Fibroblast of skin of back (primary cell): ENCODE measurements around the gene INAFM2.

Experiments used
- DNase-seq: peaks from one replicate; pipeline ENCODE4 v3.0.0-alpha.2; 2013

Gene INAFM2

DNA sequence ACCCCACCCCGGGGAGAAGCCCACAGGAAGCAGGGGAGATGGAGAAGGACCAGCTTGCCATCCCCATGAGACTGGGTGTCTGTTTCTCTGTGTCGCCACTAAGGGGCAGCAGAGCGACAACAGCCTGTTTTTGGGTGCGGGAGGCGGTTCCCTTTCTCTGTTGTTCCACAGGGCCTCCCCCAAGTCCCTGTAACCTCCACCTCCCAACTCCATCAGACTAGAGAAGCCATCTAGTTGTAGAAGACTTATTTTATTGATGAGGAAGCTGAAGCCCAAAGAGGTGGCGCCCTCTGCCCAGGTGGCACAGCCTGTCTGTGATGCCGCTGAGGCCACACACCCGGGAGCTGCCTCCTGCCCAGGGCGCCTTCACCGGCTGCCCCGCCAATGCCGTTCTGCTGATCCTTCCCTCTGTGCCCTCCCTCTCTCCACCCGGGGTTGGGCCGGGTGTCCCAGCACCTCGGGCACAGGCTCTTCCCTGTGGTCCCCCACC, 21.2 kb downstream of the INAFM2 start:
- peak; percentile 71 for DNase-seq

DNA sequence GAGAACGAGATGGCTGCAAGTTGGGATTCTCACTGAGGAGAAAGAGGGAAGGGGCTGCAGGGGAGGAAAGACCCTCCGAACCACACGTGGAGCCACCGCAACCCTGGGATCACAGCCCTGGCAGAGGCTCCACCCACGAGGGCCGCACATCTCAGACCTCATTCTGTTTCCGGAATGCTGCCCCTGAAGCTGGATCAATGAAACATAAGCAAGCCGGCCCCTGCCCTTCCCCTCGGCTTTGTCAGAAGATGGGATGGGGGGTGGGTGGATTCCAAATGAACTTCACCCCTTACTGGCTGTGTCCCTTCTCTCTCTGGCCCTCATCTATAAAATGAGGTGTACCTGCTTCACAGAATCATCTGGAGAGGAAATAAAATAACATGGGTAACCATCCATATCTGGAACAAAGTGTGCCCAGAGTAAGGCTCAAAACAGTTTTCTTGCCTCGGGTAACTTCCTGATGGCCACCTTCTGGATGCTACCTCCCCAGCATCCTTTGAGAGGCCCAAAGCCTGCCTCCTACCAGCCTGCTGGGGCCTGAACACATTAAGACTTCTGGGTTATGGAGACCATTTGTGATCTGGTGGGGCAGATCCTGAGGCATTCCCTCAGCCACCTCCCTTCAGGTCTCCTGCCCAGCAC, 21.9 kb downstream of the INAFM2 start:
- DNase-seq, result no peak

DNA sequence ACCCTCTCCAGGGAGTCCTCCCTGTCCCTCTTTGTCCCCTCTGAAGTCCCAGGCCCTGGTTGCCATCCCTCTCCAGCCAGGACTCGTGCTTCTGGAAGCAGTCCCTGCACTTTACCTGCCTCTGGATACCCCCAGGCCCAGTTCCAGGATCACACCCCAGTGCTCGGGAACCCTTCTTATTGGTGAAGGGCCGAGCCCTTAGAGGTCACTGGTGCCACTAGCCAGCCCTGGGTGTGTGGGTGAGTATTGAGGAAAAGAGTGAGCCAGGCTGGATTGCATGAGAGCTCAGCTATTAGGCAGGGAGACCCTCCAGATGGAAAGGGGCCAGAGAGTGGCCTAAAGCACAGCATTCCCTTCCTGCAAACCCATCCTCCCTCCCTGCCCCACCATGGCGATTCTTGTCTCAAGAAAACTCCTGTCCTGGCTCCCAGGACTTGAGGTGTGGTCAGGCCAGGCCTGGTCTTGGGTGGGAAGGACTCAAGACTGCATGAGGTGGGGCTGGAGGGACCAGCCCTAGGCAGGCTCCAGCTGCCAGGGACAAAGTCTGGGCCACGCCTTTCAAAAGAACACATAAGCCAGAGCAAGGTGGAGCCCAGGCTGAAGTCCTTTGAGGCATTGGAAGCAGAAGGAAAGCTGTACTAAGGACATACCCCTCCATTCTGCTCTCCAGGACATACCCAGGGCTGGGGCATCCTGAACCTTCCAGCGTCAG, 22.5 kb downstream of the INAFM2 start:
- no peak for DNase-seq

DNA sequence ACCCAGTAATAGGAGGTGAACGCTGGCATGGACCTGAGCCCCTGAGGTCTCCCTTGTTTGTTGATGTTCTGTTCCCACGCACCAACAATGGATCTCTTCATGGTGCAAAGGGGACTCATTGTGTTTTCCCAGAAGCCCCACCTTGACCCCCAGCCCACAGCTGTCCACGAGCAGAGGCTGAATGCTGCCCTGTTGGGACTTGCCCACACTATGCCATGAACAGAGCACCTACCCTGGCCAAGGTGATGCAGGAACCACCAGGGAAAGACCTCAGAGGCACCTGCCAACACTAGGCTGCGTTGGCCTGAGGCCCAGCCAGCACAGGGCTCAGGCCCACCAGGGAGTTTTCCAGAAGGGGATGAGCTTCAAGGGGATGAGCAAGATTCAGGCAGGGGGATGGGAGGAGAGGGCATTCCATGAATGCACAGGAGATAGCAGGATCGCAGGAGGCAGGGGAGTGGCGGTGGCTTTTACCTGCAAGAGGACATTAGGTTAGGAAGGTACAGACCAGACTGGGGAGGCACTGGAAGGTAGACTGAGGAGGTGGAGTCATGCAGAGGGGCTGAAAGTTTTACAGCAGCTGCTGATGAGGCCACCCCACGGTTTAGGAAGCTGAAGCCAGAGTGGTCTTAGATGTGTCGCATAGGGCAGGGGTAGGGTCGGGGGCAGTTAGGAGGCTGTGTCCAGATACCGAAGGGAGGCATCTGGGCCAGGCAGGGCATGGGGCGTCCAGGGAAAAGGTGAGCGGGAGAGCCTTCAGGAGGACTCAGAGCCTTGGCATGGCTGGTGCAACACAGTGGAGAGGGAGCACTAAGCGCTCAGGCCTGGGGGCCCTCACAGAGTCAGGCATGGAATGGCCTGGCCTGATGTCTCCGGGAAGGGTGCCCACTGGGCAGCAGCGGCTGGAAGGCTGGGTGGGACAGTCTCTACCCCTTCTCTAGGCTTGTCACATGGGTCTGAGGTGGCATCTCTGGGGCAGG, 23.4 kb downstream of the INAFM2 start:
- DNase-seq, result no peak

DNA sequence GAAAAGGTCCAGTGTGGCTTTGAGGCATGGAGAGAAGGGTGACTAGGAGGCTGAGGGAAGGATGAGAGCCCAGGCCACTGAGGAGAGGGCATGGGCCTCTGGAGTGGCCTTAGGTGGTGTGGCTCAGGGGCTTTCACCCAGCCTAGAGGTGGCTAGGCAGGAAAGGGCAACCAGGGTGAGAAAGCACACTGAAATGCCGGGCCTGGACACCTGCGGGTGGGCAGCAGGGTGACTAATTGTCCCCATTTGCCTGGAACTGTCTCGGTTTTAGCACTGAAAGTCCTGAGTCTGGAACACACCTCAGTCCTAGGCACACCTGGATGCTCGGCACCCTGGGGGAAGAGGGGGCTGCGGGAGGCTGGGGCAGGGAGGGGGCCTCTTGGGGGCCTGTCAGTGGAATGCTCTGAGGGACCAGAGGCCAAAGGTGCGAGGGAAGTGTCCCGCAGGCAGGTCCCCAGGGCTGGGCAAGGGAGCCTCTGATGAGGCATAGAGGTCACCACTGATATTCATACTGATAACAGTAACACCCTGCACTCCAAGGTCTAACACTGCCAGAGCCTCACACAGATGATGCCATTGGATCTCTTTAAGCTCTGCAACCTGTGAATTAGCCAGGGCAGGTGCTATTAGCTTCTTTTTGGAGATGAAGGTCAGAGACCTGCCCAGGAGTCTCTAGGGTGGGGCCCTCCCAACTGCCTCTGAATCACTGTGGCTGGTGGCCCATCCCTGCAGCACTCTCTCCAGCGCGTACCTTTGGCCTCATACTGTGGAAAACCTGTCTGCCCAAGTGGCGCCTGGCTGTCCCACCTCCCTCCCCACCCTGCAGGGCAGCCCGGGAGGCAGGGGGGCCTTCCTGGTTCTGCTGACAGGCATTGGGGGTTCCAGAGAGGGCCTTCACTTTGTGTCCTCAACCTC, 24.3 kb downstream of the INAFM2 start:
- no peak for DNase-seq

DNA sequence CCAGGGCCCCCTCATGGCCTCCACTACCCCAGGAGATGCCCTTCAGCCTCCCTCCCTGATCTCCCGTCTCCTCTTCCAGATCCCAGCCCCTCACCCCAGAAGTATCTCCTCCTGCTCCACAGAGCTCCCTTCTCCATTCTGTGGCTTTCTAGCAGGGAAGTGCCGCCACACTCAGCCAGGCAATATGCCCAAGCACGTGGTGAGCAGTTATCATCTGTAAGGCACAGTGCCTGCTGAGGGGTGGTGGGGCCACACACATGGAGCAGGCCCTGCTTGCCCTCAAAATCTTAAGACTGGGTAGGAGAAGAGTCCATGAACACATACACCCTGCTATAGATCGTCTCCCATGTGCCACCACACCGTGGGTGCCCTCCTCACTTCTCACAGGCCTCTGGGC, 25.0 kb downstream of the INAFM2 start:
- no peak for DNase-seq

DNA sequence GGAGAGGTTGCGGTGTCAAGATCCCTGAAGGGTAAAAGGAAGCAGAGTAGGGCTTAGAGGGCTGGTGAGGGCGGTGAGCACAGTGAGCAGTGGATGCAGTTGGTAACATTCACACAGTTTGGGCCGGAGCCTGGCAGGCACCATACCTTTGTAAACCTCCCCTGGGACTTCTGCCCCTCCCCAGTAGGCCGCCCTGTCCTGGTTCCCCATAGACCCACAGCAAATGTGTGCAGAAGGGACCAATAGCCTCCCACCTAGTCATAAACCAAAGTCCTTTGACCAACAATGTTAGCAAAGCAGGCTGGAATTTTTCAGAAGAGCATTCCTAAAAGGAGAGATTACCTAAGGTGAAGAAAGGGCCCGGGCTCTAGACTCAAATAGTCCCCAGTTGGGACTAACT, 25.7 kb downstream of the INAFM2 start:
- no peak for DNase-seq

DNA sequence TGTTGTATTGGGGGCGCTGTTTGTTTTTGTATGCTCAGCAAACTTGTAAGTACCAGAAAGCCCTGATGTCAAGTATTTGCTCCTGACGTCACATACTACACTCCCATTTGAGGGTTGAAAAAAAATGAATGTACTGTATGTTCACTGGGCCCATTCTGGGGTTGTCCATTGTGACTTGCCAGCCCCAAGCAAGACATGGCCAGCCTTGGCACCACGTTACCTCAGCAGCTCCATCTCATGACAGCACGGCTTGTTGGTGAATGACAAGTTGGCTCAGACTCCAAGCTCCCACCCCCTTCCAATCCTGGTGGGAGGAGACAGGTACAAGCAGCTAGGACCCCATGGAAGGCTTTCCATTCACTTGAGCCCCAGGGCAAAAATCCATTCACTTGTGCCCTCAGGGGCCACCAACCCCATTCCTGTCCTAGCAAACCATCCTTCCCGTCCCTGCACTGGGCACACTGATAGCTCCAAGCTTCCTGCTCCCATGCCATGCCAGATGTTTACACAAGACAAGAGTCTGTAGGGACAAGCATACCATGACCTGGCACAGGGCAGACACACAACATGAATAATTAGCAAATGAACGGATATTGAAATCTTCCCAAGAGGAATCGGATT, 28.9 kb downstream of the INAFM2 start:
- no peak for DNase-seq

DNA sequence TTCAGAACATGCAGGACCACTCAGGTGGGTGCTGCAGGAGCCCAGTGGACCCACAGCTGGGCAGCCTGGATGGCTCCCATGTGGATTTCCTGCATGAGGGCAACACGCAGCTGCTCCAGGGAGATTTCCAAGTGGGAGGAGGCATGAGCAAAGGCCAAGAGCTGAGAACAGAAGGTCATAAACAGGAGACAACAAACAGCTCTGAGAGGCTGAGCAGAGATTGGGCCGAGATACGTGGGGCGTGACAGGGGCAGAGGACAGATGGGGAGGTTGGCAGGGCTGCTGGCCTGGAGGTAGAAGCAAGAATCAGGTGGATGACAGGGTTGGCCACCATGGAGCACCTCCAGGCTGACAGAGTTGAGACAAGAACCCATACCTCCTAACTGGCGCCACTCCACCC, 30.2 kb downstream of the INAFM2 start:
- no peak for DNase-seq

DNA sequence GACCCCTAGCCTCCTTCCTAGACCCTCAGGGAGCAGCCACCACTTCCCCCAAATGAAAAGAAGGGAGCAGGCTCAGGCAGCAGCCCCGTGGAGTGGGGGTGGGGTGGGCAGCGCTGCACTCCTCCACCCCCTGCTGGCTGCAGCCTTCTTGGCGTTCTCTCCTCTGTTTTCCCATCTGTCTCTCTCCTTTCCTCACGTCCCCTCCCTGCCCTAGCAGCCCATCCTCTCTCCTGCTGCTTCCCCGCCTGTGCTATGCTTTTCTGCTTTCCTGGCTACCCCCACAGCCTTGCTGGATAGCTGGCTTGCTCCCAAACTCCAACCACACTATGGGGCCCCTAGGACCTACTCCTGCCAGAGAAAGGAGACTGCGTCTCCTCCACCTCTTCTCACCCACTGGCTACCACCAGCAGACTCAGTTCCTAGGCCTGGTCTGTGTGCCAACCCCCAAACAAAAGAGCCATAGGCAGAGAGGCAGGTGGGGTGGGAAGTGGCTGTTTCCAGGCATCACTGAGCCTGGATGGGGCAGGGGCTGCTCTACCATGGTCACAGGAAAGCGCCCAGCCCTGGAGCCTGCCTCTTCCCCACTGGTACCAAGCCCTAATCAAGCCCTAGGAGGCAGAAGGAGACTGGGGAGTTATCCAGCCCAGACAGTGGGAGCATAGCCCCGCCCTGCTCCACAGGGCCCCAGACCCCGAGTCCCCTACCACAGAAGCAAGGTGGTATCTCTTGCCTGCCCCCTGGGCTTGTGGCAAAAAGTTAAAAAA, 31.1 kb downstream of the INAFM2 start:
- DNase-seq, result peak; percentile 70

DNA sequence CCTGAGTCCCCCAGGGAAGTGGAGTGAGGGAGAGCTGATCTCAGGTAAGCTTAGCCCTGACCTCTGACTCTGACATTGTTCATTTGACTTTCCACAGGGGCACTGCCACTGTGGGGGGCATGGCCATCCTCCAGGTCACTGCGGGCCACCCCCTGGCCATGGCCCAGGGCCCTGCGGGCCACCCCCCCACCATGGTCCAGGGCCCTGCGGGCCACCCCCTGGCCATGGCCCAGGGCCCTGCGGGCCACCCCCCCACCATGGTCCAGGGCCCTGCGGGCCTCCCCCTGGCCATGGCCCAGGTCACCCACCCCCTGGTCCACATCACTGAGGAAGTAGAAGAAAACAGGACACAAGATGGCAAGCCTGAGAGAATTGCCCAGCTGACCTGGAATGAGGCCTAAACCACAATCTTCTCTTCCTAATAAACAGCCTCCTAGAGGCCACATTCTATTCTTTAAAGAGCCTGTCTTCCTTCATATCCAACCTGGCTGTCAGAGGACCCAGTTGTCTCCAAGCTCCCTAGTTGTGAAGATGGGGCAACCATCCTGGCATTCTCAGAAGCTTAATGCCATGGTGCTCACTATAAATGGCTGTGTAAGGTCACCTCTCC, 32.6 kb downstream of the INAFM2 start:
- DNase-seq, result no peak

DNA sequence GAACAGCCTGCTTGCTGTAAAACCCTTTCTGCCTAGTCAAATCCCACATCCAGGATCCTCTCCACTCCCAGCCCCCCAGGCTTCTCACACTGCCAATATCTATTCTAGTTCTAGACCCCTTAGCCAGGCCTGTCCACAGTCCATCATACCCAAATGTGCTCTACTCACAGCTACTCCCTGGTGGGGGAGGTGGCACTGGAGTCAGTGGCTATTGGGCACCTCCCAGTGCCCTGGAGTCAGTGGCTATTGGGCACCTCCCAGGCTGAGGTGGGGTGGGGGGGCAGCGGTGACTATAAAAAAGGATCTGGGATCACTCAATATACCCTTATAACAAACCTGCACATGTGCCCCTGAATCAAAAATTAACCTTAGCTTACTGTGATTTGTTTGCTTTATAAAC, 33.8 kb downstream of the INAFM2 start:
- no peak for DNase-seq

DNA sequence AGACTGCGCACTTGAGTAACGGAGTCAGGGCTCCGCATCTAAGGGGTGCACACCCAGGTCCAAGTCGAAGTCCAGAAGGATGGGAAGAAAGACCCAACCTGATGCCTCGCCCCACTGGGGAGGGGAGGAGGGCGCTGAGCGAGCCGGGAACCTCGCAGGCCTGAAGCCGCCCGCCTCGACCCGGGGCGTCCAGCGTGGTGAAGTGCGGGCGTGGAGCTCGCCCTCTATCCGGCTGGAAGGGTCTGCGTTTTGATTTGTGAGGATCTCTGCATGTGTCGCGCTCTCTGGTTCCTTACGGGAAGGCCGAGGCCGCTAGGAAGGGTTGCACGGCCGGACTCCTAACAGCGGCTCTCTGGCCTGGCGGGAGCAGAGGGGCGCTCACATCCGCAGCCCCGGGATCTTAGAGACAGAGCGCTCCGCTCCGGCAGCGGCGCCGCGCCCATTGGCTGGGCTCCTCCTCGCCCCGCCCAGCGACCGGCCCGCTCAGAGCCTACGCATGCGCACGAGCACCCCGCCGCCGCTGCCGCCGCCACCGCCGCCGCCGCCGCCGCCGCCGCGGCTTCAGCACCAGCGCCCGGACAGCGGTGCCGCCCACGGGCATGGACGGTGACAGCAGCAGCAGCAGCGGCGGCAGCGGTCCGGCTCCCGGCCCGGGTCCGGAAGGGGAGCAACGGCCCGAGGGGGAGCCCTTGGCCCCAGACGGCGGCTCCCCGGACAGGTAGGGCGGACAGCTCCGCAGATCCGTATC, 34.4 kb downstream of the INAFM2 start, which contains the start of gene DISP2:
TSS of gene DISP2 (plus strand) at position 497 of the 748 bp plus-strand sequence. CDS start at position 600, 103 bp downstream.
- peak; percentile 76 for DNase-seq

DNA sequence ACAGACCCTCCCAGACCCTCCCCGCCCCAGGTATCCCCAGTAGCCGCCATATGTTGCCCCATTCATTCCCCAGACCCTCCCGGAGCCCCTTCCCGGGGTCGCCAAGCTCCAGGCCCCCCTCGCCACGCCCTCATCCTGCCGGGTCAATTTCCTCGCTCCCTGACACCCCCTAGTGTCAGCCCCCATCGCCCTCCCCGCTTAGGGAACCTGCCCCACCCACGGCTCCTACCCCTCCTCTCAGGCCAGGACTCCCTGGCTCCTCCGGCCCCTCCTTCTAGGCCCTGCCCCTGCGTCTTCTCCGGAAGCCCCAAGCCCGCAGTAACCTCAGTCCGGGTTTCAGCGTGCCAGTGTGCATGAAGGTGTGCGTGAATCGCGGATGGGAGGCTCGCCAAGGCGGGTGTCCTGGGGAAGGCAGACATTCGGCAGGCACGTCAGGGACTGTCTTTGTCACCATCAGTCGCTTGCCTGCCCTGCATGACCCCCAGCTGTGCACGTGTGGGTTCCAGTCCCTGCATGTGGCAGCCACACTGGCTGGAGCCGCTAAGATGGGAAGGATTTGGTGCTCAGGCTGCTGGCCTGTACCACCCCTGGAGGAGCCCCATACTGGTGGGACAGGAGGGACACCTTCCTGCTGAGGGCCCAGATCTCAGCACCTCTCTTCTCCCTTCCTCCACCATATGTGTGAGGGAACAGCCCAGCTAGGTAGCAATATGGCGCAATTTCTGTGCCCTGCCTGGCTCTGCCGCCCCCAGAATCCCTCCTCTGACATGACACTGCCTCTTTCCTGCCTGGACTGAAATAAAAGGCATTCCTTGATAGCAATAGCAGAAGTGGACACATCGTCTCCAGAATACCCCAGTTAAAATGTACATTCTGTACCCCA, 35.2 kb downstream of the INAFM2 start:
- DNase-seq, result peak; percentile 18

DNA sequence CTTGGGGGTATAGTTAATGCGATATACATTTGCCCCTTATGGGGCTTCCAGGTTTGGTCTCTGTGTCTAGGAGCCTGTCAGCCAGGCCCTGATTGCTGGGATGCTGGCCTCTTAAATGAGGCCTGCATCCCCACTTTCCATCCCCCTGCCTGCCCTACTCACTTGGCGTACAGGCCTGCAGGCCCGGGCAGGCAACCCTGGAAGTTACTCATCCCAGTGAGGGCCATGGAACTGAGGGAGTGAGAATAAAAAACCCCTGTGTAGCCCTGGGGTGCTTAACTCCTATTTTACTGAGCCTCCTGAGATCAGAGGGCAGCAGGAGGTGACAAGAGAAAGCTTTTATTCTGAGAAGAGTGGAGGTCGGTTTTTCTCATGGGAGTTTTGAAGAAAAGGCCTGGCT, 36.5 kb downstream of the INAFM2 start:
- DNase-seq, result no peak

DNA sequence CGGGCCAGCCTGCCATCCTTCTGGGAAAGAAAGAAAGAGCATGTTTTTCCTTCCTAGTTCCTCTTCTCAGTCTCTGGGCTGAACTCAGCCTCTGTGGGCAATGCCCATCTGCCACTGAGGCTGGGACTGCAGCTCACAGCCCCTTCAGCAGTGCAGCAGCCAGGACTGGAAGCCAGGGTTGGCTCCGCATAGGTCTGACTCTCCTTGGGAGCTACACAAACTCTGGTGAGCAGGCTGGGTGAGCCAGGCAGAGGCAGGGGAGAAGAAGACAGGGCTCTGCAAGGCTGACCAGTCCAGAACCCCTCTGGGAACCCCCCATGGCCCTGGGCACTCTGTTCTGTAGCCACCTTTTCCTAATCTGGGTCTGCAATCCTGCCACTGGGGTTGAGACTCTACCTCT, 38.1 kb downstream of the INAFM2 start:
- no peak for DNase-seq

DNA sequence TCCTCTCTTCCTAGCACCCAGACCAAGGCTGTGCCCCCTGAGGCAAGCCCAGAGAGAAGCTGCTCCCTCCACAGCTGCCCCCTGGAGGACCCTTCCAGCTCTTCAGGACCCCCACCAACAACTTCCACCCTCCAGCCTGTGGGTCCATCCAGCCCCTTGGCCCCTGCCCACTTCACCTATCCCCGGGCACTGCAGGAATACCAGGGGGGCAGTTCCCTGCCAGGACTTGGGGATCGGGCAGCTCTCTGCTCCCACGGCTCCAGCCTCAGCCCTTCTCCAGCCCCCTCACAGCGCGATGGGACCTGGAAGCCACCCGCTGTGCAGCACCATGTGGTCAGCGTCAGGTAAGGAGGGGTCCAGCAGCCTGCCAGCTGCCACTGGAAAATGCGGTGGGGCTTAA, 40.1 kb downstream of the INAFM2 start:
- DNase-seq, result no peak

DNA sequence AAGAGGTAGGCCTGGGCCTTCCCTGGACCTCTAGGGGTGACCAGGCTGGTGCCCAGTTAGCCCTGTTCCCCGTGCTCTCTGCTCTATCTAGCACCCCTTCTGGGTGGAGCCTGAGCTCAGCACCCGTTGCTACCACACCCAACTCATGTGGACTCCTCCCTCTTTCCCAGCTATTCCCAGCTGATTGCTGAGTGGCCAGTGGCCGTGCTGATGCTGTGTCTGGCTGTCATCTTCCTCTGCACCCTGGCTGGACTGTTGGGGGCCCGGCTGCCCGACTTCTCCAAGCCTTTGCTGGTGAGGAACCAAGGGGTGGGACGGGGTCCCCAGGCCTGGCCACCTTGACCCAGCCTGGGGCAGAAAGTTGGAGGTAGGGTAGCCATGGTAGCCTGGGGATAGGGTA, 40.8 kb downstream of the INAFM2 start:
- DNase-seq, result no peak
